ENCODE measurements around the gene CPNE1. TPM values are rescaled to one million over a fixed set of nuclear protein-coding genes. Genes with fewer than 3 reads are reported as not detected.

Gene CPNE1
- polyA plus RNA-seq, 4 donors: 170 to 221 (median 198) TPM

DNA sequence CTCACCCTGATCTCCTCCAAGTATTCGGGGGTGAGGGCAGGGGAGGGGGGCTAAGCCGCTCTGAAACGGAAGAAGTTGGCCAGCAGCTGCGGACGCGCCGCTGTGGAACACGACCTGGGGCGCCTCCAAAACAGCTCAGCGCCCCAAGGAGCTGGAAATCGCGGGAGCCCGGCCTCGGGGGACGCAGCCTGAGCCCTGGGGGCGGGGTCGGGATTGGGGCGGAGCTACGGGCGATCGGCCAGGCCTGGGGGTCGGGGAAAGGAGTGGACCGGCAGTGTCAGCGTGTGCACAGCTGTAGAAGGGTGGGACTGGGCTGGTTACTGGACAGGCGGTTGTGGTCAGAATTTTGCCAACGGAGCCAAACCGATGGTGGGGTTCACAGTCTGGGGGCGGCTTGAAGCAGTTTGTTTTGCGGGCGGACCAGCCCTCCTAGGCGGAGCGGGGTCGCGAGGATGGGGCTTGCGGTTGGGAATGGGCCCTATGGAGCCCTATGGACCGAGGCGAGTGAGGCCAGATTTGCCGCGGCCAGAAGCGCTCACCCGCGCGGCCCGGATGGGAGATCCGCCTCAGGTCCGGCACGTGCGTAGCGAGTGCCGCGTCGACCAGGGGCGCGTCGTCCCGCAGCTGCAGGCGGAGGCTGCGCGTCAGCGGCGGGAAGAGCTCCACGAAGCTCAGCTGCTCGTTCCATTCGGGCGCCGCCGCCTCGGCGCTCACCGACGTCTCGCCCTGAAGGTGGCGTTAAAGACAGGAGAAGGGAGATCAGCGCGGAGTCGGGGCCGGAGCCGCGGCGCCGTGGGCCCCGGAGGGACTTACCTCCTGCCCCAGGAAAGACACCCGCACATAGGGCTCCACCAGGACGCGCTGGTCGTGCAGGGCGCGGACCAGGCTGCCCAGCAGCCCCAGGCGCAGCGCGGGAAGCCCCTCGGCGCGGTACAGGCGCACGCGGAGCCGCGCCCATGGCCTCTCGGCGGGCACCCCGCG lies 63.4 kb downstream of the CPNE1 start:
- no peak for DNase-seq (ENCODE audit: low read depth in 4 of 4, low spot score in 2 of 4)

DNA sequence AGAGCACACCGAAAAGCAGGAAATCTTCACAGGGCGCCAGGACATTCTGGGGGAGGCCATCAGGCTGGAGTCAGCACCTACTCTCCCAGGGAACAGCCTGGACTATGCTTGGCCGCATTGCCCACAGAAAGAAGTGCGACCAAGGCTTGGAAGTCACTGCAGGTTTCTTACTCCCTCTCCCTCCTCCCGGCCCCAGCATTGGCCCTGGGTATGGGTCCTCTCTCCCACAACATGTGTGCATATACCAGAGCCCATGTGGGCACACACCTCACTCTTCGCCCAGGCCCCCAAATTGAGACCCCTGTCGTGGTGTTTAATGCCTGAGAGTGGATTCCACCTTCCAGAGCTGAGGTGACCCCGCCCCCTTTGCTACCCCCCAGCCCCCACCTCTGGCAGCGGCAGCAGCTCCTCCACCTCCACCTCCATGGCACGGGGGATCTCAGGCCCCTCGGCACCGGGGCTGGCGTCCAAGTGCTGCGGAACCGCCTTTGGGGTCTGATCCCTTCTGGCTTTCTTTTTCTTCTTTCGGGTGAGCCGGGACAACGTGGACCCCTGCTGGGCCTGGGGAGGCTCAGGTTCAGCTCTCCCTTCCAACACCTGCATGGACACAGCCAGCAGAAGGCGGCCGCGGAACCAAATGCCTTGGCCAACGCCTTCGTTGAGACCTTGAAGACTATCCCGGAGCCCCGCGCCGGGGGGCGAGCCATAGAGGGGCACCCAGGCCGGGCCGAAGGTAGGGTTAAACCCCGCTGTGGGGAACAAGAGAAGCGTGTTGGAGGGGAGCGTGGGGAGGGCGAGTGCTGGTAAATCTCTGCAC lies 64.3 kb downstream of the CPNE1 start:
- DNase-seq (ENCODE audit: low read depth in 4 of 4, low spot score in 2 of 4): no peak

DNA sequence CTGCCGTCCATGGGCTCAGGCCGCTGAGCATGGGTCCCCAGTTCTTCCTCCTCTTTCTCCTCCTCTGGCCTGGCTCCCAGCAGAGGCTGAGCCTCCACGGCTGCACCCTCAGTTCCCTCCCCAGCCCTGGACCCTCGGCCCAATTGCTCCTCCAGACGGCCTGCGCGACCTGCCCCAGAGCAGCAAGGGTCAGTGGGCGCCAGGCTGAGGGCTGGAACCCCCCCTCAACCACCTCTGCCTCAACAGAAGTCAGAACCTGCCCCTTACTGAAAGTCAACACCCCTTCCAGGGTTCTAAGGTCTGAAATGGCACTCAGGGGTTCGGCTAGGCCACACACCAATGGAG lies 65.0 kb downstream of the CPNE1 start:
- no peak for DNase-seq (ENCODE audit: low read depth in 4 of 4, low spot score in 2 of 4)

DNA sequence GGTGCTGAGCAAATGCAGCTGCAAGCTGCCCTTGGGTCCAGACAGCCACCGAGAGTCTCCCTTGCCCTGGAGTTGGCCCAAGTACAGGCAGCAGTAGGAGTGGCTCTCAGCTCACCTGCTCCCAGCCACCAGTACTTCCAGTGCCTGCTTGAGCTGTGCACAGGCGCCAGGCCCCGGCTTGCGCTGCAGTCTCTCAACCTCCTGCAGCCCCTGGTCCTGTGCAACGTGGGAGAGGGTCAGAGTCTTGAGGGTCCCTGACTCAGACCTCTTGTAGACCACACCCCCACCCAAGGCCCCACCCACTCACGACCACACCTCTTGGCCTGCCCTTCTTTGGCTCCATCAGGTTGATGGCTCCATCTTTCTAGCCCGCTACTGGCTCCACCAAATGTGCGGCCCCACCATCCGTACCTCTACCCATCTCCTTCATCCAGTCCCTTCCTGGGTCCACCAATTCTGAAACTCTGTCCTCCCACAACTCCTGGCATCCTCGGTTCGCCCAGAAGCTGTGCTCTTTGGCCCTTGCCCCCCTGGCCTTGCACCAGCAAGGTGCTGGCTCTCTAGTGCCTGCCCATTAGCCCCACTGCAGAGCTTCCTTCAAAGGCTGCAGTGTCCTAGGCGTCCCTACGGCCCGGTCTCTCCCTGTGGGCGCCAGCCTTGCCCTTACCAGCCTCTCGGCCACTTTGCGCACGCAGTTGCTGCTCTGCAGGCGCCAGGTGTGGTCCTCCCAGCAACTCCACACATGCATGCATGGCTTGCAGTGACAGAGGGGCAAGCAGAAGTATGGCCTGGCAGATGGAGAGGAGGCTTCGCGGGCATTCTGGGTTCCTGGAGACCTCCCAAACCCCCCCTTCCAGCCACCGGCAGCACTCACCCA lies 65.6 kb downstream of the CPNE1 start:
- no peak for DNase-seq (ENCODE audit: low read depth in 4 of 4, low spot score in 2 of 4)

DNA sequence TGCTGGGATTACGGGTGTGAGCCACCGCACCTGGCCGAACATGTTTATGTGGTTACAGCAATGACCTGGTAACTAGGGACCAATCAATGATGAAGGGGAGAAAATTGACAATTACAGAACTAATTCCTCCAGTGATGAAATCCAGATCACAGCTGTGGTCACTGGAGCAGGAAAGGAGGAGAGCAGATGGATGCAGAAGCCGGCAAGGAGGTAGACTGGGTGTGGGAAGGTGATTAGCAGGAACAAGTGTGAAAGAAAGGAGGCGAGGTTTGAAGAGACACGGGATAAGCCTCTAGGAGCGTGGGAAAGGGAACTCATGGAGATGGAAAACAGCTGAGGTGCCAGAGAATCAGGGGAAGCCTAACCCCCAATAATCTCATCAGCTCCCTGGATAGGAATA lies 66.2 kb downstream of the CPNE1 start:
- DNase-seq (ENCODE audit: low read depth in 4 of 4, low spot score in 2 of 4): no peak

DNA sequence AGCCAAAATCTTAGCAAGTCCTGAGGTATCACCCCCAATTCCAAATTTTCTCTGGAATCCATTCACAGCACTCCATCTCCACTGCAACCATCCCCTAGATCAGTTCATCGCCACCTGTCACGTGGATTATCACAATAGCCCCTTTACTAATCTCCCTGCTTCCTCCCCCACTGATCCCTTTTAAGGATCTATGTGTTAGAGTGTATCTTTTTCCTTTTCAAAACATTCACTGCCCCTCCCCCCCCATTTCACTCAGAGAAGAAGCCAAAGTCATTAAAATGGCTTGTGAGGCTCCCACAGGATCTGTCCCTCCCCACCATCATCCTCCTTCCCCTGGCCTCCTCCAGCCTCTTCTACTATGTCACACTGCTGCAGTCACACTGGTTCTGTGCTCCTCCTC lies 67.5 kb downstream of the CPNE1 start:
- no peak for DNase-seq (ENCODE audit: low read depth in 4 of 4, low spot score in 2 of 4)

DNA sequence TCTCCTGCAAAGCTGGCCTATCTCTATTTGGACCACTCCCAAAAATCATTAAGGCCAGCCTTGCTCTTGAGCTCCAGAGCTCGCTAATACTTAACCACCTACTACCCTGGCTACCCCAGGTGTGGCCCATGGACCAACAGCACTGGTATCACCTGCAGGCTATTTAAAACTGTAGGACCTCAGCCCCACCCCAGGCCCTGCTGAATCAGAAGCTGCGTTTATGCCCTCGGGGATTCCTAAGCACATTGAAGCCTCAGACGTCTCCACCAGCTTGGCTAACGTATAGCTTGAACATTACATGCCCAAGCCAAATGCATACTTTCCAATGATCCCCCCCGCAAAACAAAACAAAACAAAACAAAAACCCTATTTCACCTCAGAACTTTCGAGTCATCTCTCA lies 68.8 kb downstream of the CPNE1 start:
- no peak for DNase-seq (ENCODE audit: low read depth in 4 of 4, low spot score in 2 of 4)

DNA sequence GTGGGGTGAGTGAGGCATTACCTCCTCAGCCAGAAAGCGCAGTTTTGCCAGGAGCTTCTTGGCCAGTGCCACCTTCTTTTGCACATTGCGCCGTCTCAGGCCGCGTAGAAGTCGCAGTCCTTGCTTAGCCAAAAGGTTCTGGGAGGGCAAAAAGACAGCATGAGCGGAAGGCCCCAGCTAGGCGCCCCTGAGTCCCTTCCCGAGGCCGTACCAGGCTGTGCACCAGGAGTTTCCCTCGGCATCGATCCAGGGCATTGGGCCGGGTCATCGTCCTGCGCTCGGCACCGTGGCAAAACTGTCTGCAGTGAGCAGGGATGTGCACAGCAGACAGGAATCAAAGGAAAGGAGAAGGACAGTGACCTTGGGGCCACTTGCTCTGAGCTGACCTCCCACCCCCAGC lies 69.2 kb downstream of the CPNE1 start:
- no peak for DNase-seq (ENCODE audit: low read depth in 4 of 4, low spot score in 2 of 4)

DNA sequence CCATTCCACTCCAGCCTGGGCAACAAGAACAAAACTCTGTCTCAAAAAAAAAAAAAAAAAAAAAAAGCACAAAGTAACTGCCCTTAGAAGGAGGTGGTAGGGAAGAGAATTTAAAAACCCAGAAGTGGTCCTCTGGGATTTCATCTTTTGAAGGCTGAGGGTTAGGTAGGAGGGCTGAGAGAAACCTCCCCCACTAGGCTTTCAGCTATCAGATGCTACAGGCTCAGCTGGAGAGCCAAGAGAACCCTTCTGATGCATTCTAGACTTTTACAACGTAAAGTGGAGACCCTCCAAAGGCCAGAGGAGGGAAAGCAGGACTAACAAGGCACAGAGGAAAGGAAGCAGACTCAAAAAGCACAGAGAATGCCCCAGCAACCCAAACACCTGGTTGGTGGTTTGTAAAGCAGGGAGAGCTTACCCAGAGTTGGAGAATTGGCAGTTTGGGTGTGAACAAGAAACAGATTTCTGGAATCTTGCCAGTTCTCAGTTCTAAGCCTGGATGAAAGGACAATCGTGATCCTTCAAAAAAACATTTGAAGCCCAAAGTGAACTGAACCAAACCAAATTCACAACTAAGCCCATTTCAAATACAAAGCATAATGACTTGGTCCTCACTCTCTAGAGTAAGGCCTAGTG lies 72.2 kb downstream of the CPNE1 start:
- DNase-seq (ENCODE audit: low read depth in 4 of 4, low spot score in 2 of 4): no peak

DNA sequence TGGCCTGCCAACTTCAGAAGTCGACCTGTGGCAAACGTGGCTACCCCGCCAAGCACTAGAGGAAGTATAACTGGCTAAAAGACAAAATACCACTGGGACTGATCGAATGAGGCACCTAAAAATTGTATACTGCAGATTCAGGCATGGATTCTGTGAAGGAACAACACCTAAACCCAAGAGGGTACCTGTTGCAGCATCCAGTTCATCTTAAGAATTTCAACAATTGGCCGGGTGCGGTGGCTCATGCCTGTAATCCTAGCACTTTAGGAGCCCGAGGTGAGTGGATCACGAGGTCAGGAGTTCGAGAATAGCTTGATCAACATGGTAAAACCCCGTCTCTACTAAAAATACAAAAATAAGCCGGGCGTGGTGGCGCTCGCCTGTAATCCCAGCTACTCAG lies 76.3 kb downstream of the CPNE1 start:
- DNase-seq (ENCODE audit: low read depth in 4 of 4, low spot score in 2 of 4): no peak

DNA sequence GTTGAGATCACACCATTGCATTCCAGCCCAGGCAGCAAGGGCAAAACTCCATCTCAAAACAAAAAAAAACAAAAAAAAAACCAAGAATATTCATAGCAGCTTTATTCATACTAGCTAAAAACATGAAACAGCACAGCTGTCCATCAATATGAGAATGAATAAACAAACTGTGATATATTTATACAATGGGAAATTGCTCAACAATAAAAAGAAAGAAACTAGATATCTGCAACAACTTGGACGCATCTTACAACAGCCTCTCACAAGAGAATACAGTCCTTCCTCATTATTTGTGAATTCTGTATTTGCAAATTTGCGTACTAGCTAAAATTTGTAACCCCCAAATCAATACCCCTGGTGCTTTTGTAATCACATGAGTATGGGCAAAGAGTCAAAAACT lies 77.3 kb downstream of the CPNE1 start:
- DNase-seq (ENCODE audit: low read depth in 4 of 4, low spot score in 2 of 4): no peak

DNA sequence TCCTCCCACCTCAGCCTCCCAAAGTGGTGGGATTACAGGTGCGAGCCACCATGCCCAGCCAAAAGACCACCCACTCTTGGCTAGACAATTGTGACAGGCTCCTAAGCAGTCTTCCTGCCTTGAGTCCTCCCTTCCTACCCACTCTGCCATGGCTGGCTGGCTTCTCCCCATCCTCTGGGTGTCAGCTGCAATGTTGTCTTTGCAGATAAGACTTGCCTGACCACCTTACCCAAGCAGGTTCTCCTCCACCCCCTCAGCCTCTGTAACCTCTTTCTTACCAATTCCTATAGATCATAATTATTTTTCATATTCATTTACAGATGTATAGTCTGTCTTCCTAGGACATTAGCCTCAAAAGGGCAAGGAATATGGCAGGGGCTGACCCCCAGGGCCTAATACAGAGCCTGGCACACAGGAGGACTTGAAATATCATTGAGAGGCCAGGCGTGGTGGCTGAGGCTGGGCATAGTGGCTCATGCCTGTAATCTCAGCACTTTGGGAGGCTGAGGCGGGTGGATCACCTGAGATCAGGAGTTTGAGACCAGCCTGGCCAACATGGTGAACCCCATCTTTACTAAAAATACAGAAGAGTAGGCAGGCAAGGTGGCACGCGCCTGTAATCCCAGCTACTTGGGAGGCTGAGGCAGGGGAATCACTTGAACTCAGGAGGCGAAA lies 77.8 kb downstream of the CPNE1 start:
- DNase-seq (ENCODE audit: low read depth in 4 of 4, low spot score in 2 of 4): no peak

DNA sequence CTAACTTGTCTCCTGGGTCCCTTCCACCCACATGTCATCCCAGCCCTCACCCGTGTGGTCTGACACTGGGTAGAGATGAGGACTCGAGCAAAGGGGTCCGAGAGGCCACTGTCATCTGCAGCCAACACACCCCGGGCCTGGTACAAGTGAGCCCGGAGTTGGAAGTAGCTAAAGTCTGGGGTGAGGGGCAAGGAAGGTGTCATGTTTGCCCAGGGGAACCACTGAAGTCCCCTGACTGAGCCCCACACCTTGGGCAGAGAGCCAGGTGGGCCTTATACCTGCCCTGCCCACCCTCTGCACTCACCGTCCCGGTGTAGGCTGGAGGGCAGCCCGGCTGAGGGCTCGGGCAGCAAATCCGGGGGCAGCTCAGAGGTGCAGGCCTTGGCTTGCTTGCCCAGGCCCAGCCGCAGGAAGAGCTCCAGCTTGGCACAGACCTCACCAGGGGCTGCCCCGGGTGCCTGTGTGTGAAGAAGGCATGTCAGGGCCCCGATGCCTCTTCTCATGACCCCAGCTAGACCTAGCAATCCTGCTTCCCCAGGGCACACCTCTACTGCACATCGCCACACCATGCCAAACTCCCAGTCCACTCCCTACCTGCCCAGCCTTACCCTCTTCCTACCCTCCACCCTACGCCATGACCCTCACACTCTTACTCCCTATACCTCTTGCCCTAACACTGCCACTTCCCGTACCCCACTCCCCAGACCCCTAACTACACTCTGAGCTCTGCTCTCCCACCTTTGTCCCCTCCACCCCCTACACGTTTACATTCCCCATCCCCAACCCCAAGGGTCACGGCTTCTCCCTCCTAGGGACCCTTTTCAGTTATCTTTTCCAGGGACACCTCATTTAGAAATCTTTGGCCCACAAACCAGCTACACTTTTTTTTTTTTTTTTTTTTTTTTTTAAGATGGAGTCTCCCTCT lies 80.8 kb downstream of the CPNE1 start:
- DNase-seq (ENCODE audit: low read depth in 4 of 4, low spot score in 2 of 4): no peak

DNA sequence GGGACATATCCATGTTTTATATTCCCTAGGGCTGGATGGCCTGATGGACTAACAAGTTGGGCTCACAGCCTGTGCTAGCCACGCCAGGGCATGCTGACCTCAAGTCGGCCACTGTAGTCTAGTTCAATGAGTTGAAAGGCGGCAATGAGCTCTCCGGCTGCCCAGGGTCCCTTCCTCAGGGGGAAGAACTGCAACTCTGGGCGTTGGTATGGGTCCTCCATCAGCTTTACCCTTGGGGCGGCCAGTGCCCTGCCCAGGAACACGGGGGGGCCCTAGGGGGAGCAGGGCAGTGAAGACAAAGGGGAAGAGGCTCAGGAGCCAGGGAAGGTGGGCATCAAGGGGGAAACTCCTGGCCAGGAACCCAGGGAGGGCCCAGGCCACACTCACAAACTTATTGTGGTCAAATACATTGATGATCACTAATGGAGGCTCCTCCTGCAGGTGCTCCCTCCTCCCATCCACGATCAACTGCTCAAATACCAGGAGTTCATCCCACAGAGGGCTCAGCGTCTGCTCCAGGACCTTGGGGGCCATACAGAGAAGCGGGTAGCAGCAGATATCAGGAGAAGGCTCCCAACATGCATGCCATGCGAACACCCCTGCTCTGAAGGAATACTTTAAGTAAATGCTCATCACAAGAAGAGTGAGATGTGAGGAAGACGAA lies 81.8 kb downstream of the CPNE1 start:
- no peak for DNase-seq (ENCODE audit: low read depth in 4 of 4, low spot score in 2 of 4)

DNA sequence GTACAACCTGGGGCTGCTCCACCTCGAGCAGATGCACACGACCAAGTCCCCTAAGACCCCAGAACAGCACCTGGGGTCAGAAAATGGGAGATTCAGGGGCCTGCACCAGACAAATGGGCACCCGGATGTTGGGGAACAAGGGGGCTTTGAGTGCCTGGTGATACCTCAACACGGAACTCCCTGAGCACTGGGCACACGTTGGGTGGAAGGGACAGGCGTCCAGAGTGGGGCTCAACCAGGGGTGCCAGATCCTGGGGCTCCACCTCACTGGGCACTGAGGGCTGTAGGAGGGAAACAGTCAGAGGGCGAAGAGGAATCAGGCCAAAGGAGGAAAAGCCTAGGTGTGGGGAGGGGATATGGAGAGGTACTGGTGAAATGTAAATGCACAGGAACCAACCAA lies 82.6 kb downstream of the CPNE1 start:
- DNase-seq (ENCODE audit: low read depth in 4 of 4, low spot score in 2 of 4): no peak

DNA sequence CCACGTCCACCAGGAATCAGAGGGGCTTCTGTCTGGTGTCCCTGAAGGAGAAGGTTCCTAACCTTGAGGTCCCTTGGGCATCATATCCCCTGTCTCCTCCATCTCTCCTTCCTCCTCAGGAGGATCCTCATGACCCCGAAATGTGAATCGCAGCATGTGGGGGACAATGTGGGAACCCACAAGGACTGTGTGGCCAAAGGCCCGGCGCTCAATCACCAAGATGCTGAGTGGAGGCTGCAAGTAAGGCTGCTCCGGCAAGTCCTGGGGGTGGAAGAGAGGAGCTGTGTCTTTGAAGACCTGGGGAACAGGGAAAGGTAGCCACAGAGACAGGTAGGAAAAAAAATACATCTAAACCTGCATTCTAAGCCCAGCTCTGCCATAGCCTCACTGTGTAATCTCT lies 85.5 kb downstream of the CPNE1 start:
- DNase-seq (ENCODE audit: low read depth in 4 of 4, low spot score in 2 of 4): no peak

DNA sequence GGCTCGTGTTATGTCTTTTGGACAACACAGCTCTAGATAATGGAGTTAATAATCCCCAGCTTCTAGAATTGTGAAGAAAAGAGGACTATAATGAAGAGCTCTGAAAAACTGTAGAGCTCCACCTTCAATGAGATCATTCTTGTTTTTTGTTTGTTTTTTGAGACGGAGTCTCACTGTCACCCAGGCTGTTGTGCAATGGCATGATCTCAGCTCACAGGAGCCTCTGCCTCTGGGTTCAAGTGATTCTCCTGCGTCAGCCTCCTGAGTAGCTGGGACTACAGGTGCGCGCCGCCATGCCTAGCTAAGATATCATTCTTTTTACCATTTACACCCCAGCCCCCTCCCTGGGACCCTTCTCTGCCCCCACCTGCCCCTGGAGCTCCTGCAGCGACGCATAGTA lies 86.2 kb downstream of the CPNE1 start:
- DNase-seq (ENCODE audit: low read depth in 4 of 4, low spot score in 2 of 4): no peak

DNA sequence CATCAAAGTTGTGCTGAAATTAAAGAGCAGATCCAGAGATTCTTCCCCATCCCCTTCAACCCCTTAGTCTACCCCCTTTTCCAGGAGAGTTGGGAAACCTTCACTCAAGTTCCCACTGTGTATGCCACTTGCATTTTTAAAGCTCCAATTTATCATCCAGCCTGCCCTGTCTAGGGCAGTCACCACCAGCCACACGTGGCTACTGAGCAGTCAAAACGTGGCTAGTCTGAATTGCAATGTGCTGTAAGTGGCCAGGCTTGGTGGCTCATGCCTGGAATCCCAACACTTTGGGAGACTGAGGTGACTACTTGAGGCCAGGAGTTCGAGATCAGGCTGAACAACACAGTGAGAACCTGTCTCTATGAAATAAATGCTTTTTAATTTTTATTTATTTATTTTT lies 87.9 kb downstream of the CPNE1 start:
- DNase-seq (ENCODE audit: low read depth in 4 of 4, low spot score in 2 of 4): no peak
